GM23338 (cell line): ENCODE measurements around the gene SEPTIN11. TPM values are rescaled to one million over a fixed set of nuclear protein-coding genes. Genes with fewer than 3 reads are reported as not detected.

ENCODE experiments used
- ATAC-seq: fragments of 200-7000 bp; cut with Tn5 transposase; 3 replicates; pipeline ENCODE4 v1.9.1; 2020
- DNase-seq: peaks from one replicate; pipeline ENCODE4 v3.0.0-alpha.2; 2015; ENCODE audit warnings: low spot score
- H2AFZ ChIP-seq: fragments of 200-600 bp; sonication (generic); 2 replicates; pipeline ENCODE4 v1.8.0; 2016; ENCODE audit warnings: antibody characterized with exemption, mild to moderate bottlenecking, moderate library complexity
- H3F3A ChIP-seq: fragments of 200-600 bp; sonication (generic); replicated peaks from 2 replicates; pipeline ENCODE4 v1.8.0; 2017; ENCODE audit warnings: antibody characterized with exemption, mixed run types, low read depth
- H3K27ac ChIP-seq: fragments of 200-600 bp; sonication (generic); 2 replicates; pipeline ENCODE4 v1.6.1; 2016; ENCODE audit warnings: low read depth
- H3K27me3 ChIP-seq: fragments of 200-600 bp; sonication (generic); 2 replicates; pipeline ENCODE4 v1.8.0; 2016; ENCODE audit warnings: mild to moderate bottlenecking, mixed run types, moderate library complexity; ENCODE audit not compliant: insufficient read depth
- H3K36me3 ChIP-seq: fragments of 200-600 bp; sonication (generic); 2 replicates; pipeline ENCODE4 v1.8.0; 2016; ENCODE audit warnings: mild to moderate bottlenecking; ENCODE audit not compliant: insufficient read depth
- H3K4me1 ChIP-seq: fragments of 200-600 bp; sonication (generic); 2 replicates; pipeline ENCODE4 v1.8.0; 2016; ENCODE audit warnings: mild to moderate bottlenecking, moderate library complexity; ENCODE audit not compliant: insufficient read depth
- H3K4me2 ChIP-seq: fragments of 200-600 bp; sonication (generic); 2 replicates; pipeline ENCODE4 v1.7.1; 2017; ENCODE audit warnings: mixed run types
- H3K4me3 ChIP-seq: fragments of 200-600 bp; sonication (generic); 2 replicates; pipeline ENCODE4 v1.6.1; 2016; ENCODE audit warnings: mixed run types
- H3K79me2 ChIP-seq: fragments of 200-600 bp; sonication (generic); replicated peaks from 2 replicates; pipeline ENCODE4 v1.8.0; 2017; ENCODE audit warnings: mild to moderate bottlenecking; ENCODE audit not compliant: insufficient read depth
- H3K9me2 ChIP-seq: fragments of 200-600 bp; sonication (generic); 2 replicates; pipeline ENCODE4 v1.8.0; 2017; ENCODE audit not compliant: insufficient read depth
- H4K20me1 ChIP-seq: fragments of 200-600 bp; sonication (generic); replicated peaks from 2 replicates; pipeline ENCODE4 v1.8.0; 2017; ENCODE audit warnings: mild to moderate bottlenecking; ENCODE audit not compliant: insufficient read depth
- H3K27ac Mint-ChIP-seq: 2 replicates; pipeline ENCODE4 v1.8.0; 2020; ENCODE audit warnings: inconsistent platforms, mild to moderate bottlenecking, moderate library complexity, mixed read lengths
- H3K27me3 Mint-ChIP-seq: 3 replicates; pipeline ENCODE4 v1.8.0; 2022; ENCODE audit warnings: low read depth, mild to moderate bottlenecking, moderate library complexity, mixed read lengths, inconsistent platforms; ENCODE audit not compliant: insufficient read depth, poor library complexity
- H3K36me3 Mint-ChIP-seq: 3 replicates; pipeline ENCODE4 v1.8.0; 2021; ENCODE audit warnings: low read depth, mild to moderate bottlenecking, inconsistent platforms, moderate library complexity, mixed read lengths
- H3K4me1 Mint-ChIP-seq: 3 replicates; pipeline ENCODE4 v1.8.0; 2020; ENCODE audit warnings: mild to moderate bottlenecking, inconsistent platforms, mixed read lengths
- H3K4me3 Mint-ChIP-seq: 3 replicates; pipeline ENCODE4 v1.8.0; 2021; ENCODE audit warnings: moderate library complexity, mild to moderate bottlenecking, inconsistent platforms, mixed read lengths
- H3K9me3 Mint-ChIP-seq: 3 replicates; pipeline ENCODE4 v1.8.0; 2020; ENCODE audit warnings: moderate library complexity, mild to moderate bottlenecking, inconsistent platforms, mixed read lengths
- CREB1 ChIP-seq: fragments of 250-450 bp; sonication (Bioruptor Pico); IDR thresholded peaks from 2 replicates; pipeline ENCODE4 v1.5.0; 2020; ENCODE audit warnings: low read depth, mild to moderate bottlenecking, moderate library complexity
- ETS1 ChIP-seq: IDR thresholded peaks from 2 replicates; pipeline ENCODE4 v1.6.1; 2016; ENCODE audit warnings: antibody characterized with exemption
- EZH2 ChIP-seq: fragments of 200-600 bp; sonication (generic); IDR thresholded peaks from one replicate; pipeline ENCODE4 v1.8.0; 2017; ENCODE audit warnings: antibody characterized with exemption, mild to moderate bottlenecking, low read depth; ENCODE audit not compliant: unreplicated experiment
- EZH2phosphoT487 ChIP-seq: fragments of 200-600 bp; sonication (generic); IDR thresholded peaks from one replicate; pipeline ENCODE4 v1.8.1; 2018; ENCODE audit warnings: antibody characterized with exemption; ENCODE audit not compliant: unreplicated experiment
- JUNB ChIP-seq: IDR thresholded peaks from one replicate; pipeline ENCODE4 v1.6.1; 2016; ENCODE audit warnings: antibody characterized with exemption; ENCODE audit not compliant: unreplicated experiment
- NANOG ChIP-seq: IDR thresholded peaks from 2 replicates; pipeline ENCODE4 v1.6.1; 2016; ENCODE audit warnings: antibody characterized with exemption, borderline replicate concordance
- POLR2AphosphoS5 ChIP-seq: IDR thresholded peaks from 2 replicates; pipeline ENCODE4 v1.6.1; 2016; ENCODE audit warnings: antibody characterized with exemption, low read depth
- REST ChIP-seq: IDR thresholded peaks from one replicate; pipeline ENCODE4 v1.6.1; 2018; ENCODE audit warnings: antibody characterized with exemption; ENCODE audit not compliant: unreplicated experiment
- STAT1 ChIP-seq: IDR thresholded peaks from one replicate; pipeline ENCODE4 v1.6.1; 2016; ENCODE audit warnings: antibody characterized with exemption; ENCODE audit not compliant: unreplicated experiment
- ZNF331 ChIP-seq: fragments of 250-450 bp; sonication (Bioruptor Pico); IDR thresholded peaks from 2 replicates; pipeline ENCODE4 v1.5.0; 2020; ENCODE audit warnings: low read depth, mild to moderate bottlenecking, moderate library complexity
- ZNF462 ChIP-seq: fragments of 250-450 bp; sonication (Bioruptor Pico); IDR thresholded peaks from 2 replicates; pipeline ENCODE4 v1.5.0; 2020; ENCODE audit warnings: mild to moderate bottlenecking, moderate library complexity
- polyA plus RNA-seq: library from polyadenylated mRNA; unstranded; fragments of >200 nt; fragmentation: Nextera tagmentation; extraction: Ambion mirVana; gene quantifications from 2 replicates; pipeline ENCODE4 v1.2.1, GENCODE V29; 2016
- total RNA-seq: library from RNA; depleted of rRNA; stranded (reverse); fragments of >200 nt; shearing (Covaris generic); gene quantifications from 2 replicates; pipeline ENCODE4 v1.2.3, GENCODE V29; 2014

SEPTIN11 gene
- total and polyA plus RNA-seq, 2 experiments from 2014 or later: 80.0 to 81.6 TPM

- TF ChIP-seq REST (no peak), STAT1 (no peak), POLR2AphosphoS5 (no peak), CREB1 (CRISPR knock-in tag) (no peak), EZH2phosphoT487 (no peak), ETS1 (no peak), NANOG (no peak), EZH2 (no peak), ZNF331 (CRISPR knock-in tag) (no peak)
Measured at GRCh38 chr4:76965866-76966579, 16.5 kb downstream of the SEPTIN11 start (continued).

GRCh38 chr4:76968937-76969336 lies 19.4 kb downstream of the SEPTIN11 start:
- peaks cover 3% of the 10 kb centered on the region; the same call in 2 of the 3 replicates for H3K9me3 Mint-ChIP-seq
- H3K36me3 Mint-ChIP-seq: peaks cover 11% of the 10 kb centered on the region
- Histone ChIP-seq H3K36me3 (no peaks in the 10 kb centered on the region), H3K27ac (no peak overlapping the region), H3K79me2 (peaks cover 62% of the 10 kb centered on the region), H3K27me3 (no peaks in the 10 kb centered on the region), H3K4me1 (peaks cover 22% of the 10 kb centered on the region; the same call in 1 of the 2 replicates), H3F3A (no peaks in the 10 kb centered on the region), H3K4me3 (no peak overlapping the region), H3K9me2 (no peaks in the 10 kb centered on the region), H3K4me2 (no peak overlapping the region), H2AFZ (no peak overlapping the region), H4K20me1 (no peaks in the 10 kb centered on the region)
- H3K4me3 Mint-ChIP-seq: no peak overlapping the region
- DNase-seq (no peak), ATAC-seq (no peak)
- no peak overlapping the region for H3K27ac Mint-ChIP-seq
- H3K4me1 Mint-ChIP-seq: peaks cover 42% of the 10 kb centered on the region
- no peaks in the 10 kb centered on the region for H3K27me3 Mint-ChIP-seq
- TF ChIP-seq JUNB: no peak
- no peak for TF ChIP-seq ZNF462 (CRISPR knock-in tag)
- TF ChIP-seq ZNF331 (CRISPR knock-in tag): no peak
